ENCODE data around the gene LGALS3BP.
A peak's percentile ranks its signal among the peaks of the same experiment; 100 is the strongest.

Gene LGALS3BP

GRCh38 chr17:78999056-78999768, 19.5 kb upstream of the LGALS3BP start:
- DNase-seq, result no peak

DNA sequence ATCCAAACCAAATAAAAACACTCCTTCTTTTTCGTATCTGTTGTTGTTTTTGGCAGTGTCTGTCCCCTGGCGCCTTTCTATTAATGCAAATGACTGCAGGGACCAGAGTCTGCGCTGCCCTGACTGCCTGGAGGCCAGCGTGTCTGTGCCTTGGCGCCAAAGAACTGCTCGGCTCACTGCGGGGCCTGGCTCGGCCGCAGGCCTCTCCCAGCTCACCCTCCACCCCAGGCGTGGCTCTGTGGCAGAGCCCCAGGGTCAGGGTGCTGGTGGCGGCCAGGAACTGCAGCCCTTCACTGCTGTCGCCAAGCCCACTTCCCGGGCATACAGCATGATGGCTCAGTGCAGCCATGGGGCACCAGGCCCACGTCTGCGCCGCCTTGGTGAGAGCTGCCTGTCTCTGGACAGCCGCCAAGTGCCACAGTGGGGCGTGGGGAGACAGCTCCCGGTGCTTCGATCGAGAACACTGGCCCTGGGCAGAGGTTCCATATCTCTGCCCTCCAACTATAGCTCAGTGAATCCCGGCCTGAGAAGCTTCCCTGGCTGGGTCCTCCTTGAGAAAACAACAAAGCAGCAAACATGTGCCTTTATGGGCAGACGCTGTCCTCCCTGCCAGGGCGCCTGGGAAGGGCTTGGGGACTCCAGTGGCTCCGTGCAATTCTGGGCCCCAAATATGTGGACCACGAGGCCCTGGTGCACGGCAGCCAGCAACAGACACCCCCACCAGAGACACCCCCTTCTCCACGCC, 18.8 kb upstream of the LGALS3BP start:
- no peak for DNase-seq

- DNase-seq, result no peak
Observed at GRCh38 chr17:78997881-78998280, 18.2 kb upstream of the LGALS3BP start.

GRCh38 chr17:78997231-78997741, 17.6 kb upstream of the LGALS3BP start:
- DNase-seq, result no peak

GRCh38 chr17:78996781-78997201, 17.1 kb upstream of the LGALS3BP start:
- DNase-seq, result no peak

DNA sequence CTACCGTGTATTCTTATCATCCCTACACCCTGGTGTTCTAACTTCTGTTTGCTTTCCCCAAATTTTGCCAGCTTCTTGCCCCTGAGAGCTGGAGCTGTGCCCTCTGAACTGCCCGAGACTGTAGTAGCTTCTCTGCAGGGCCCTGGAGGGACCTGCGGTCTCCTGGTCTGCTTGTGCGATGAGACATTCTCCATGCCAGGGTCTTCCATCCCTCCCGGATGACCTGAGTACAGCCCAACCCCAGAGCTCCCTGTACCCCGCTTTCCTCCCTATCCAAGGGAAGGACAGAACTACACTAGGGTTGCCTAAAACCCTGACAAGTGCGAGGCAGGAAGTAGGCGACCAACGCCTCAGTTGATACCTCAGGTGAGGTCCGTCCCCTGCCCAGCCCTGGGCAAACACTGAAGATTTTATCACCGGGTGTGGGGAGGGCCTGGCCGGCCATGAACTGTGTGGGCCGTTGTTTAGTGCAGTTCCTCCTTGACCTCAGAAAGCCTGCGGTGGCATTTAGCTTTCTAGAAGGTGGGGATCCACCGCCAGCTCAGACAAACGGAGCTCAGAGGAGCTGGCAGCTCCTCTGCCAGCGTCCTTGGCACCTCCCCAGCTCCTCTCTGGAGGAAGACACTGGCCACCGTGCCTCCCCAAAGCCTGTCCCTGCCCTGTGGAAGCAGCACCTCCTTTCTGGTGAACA, 16.2 kb upstream of the LGALS3BP start:
- no peak for DNase-seq

GRCh38 chr17:78995022-78995760, 15.5 kb upstream of the LGALS3BP start:
- no peak for DNase-seq

GRCh38 chr17:78993981-78994671, 14.4 kb upstream of the LGALS3BP start:
- no peak for DNase-seq

GRCh38 chr17:78993241-78993956, 13.7 kb upstream of the LGALS3BP start:
- DNase-seq, result peak; percentile 63

DNA sequence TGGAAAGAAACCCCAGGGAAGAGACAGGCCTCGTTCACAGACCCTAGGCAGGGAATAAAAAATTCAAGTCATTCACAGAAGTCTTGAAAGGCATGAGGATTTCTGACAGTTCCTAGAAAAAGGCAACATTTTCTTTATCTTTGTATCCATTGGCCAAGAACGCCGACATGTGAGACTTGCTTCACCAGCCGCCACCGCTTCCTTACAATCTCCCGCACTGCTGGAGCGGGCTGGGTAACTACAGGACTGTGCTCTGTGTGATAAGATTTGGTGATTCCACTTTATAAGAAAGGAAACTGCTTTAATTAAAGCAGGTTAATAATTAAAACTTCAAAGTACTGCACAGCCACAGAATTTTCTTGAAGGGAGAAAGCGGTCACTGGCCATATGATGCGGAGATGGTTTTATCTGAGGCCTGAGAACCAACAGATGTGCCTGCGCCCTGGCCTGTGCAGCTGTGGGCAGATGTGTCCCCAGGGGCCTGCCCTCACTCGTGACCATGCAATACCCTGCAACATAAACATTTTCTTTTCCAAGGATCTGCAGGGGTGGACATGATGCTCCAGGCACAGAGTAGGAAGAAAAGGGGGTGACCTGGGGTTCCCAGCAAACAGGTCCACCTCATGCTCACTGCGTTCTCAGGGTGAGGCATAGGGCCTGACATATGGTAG, 13.0 kb upstream of the LGALS3BP start:
- peak; percentile 27 for DNase-seq

DNA sequence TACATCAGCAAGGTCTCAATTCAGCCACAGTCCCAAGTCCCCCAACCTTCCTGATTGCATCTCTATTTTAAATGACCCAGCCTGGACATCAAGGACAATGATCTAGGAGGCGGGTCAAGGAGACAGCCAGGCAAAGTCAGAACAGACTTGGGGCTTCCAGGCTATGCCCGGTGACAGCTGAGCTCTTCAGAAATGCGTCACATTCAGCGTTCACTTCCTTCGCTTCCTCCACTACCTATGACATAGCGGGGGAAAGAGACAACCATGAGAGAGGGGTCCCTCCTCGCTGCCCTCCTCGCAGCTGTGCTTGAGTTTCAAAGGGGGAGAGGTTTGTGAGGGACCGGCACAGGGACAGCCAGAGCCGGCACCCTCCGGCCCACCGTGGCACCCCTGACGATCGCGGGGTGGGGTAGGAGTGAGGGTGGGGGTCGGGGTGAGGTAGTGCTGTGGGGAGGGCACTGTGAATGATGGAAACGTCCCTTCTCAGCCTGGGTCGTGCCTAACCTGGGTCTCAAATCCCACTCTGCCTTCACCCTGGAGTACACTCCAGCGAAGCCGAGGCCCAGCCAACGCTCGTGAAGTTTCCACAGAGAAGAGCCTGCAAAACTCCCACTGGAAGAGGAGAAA, 12.3 kb upstream of the LGALS3BP start:
- no peak for DNase-seq

DNA sequence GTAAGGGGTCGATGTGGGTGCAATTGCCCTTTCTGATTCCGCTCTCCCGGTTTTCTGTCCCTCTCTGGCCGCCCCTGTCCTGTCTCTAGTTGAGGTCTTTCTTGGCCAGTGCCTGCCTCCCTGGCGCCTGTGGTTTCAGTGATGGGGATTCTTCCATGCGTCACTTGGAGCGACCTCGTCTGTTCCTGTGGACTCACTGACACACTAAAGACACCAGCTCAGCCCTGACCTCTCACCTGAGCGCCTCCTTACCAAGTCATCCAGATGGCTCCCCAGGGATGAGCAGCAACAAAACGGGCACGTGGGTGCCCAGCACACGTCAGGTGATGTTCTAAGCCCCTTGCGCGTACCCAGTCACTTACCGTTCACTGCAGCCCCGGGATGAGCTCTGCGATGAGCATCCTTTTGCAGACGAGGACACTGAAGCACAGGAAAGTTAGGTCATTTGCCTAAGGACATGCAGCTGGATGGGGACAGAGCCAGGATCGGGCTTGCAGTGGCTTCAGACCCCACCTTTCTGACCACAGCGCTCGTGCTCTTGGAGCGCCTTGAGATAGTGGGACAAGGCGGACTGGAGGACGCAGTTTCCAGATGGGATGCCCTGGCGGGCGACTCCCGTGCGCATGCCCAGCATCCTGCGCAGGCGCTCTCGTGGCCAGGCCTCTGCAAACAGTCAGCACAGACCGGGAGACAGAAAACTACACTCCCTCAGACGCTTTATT, 11.5 kb upstream of the LGALS3BP start:
- no peak for DNase-seq

- no peak for DNase-seq
Observed at GRCh38 chr17:78990349-78991016, 10.8 kb upstream of the LGALS3BP start.

DNA sequence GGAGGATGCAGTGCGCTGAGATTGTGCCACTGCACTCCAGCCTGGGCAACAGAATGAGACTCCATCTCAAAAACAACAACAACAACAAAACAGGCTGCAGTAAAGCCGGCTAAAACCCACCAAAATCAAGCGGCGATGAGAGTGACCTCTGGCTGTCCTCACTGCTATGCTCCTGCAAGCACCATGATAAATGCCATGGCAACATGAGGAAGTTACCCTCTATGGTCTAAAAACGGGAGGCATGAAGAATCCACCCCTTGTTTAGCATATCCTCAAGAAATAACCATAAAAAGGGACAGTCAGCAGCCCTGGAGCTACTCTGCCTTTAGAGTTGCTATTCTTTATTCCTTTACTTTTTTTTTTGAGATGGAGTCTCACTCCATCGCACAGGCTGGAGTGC, 8.4 kb upstream of the LGALS3BP start:
- DNase-seq, result peak; percentile 85

DNA sequence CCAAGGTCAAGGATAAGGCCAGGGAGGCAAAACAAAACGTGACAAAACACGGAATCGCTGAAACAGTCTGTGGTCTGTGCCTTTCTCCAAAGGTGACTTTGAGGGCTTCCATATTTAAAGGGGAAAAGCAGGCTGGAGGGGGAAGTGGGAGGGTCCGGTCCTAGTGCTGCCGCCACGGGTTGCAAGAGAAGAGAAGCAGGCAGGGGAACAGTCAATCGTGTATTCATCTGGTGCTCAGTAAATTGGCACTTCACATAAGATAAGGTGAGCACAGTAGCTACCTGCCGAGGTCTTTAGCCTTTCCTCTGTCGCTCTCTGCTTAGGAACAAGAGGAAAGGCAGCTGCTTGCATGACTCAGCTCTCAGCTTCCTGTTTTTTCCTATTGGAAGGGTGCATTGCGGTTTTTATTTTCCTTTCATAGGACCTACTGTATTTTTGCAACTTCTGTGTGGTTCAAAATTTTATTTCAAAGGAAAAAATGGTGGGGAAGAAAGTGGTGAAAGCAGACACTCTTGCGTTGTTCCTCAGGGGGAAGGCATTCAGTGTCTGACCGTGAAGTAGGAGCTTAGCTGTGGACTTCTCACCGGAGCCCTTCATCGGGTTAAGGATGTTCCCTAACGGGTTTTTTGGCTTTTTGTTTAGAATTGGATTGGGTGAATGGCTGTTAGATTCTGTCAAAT, 7.1 kb upstream of the LGALS3BP start:
- peak; percentile 72 for DNase-seq

GRCh38 chr17:78986048-78986648, 6.4 kb upstream of the LGALS3BP start:
- peak; percentile 91 for DNase-seq

- DNase-seq, result no peak
Observed at GRCh38 chr17:78985395-78985794, 5.7 kb upstream of the LGALS3BP start.
